SIG-M5 treated with dmso at 0.1 percent for 504 hours (cell line): ENCODE data around the gene ZNF670.
"Not testable (repeated sequence)": the region's sequence is repeated elsewhere in the genome, so short reads cannot be mapped to it uniquely, and the experiment has no call there.

Experiments used
- DNase-seq: peaks from one replicate; lab custom pipeline; 2025; ENCODE audit not compliant: unreplicated experiment; lab: John Stamatoyannopoulos, UW

The ZNF670 gene

GRCh38 chr1:247047260-247047659 lies 31.4 kb downstream of the ZNF670 start:
- DNase-seq: no peak

DNA sequence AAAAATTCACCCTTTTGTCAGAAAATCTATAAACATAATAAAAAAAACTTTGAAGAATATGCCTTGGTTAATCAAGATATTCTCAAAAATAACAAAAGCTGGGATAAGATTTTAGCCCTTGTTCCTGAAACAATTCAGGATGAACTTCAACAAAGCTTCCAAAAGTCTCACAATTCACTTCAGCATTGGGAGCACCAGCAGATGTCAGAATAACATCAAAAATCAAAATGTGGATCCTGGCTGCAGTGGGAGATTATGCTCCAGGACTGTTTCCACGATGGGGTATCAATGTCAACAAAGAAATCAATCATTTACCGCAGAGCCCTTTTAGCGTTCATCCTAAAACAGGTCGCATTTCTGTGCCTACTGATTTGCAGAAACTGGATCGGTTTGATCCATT lies 35.2 kb downstream of the ZNF670 start:
- no peak for DNase-seq

DNA sequence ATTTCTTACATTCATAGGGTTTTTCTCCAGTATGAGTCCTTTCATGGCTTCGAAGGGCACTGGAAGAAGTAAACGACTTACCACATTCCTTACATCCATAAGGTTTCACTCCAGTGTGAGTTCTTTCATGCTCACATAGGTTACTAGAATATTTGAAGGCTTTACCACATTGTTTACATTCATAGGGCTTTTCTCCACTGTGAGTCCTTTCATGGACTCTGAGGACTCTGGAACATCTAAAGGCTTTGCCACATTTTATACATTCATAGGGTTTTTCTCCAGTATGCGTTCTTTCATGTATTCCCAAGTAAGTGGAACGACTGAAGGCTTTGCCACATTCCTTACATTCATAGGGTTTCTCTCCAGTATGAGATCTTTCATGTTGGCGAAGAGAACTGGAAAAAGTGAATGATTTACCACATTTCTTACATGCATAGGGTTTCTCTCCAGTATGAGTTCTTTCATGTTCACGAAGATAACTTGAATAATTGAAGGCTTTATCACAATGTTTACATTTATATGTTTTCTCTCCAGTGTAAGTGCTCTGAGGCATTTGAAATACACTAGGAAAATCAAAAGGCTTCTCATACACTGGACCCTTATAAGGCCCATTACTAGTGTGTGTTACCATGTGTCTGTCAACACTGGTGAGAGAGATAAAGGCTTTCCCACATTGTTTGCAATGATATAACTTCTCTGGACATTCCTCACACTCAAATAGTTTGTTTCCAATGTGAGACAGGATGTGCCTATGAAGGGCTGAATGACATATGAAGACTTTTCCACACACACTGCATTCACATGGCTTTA lies 40.9 kb downstream of the ZNF670 start:
- no peak for DNase-seq

DNA sequence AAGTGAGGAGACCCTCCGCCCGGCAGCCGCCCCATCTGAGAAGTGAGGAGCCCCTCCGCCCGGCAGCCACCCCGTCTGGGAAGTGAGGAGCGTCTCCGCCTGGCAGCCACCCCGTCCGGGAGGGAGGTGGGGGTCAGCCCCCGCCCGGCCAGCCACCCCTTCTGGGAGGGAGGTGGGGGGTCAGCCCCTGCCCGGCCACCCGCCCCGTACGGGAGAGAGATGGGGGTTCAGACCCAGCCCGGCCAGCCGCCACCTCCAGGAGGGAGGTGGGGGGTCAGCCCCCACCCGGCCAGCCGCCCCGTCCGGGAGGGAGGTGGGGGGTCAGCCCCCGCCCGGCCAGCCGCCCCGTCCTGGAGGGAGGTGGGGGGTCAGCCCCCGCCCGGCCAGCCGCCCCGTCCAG lies 46.3 kb downstream of the ZNF670 start:
- not testable (repeated sequence) for DNase-seq
